Measurements from ENCODE around the gene RAB15.

Gene RAB15

GRCh38 chr14:64971943-64972791 is at the start of gene RAB15:
TSS of gene RAB15 (minus strand) at chr14:64972336. CDS start at chr14:64972076, 260 bp downstream.
- in situ Hi-C loops (cut with MboI; ENCODE audit: low sequenced_read_pairs) = no loop called here

GRCh38 chr14:65019944-65020566 is 47.9 kb upstream of the RAB15 start:
- in situ Hi-C loops (cut with MboI; ENCODE audit: low sequenced_read_pairs) = no loop called here

- in situ Hi-C loops (cut with MboI; ENCODE audit: low sequenced_read_pairs) = no loop called here
These were observed 44.3 kb upstream of the RAB15 start for GRCh38 chr14:65016471-65016870.

- in situ Hi-C loops (cut with MboI; ENCODE audit: low sequenced_read_pairs) = no loop called here
These were observed 43.3 kb upstream of the RAB15 start for GRCh38 chr14:65015391-65015790.

GRCh38 chr14:65012353-65012752 is 40.2 kb upstream of the RAB15 start:
- in situ Hi-C loops (cut with MboI; ENCODE audit: low sequenced_read_pairs) = no loop called here

GRCh38 chr14:65011538-65011937 is 39.4 kb upstream of the RAB15 start:
- in situ Hi-C loops (cut with MboI; ENCODE audit: low sequenced_read_pairs) = no loop called here

DNA sequence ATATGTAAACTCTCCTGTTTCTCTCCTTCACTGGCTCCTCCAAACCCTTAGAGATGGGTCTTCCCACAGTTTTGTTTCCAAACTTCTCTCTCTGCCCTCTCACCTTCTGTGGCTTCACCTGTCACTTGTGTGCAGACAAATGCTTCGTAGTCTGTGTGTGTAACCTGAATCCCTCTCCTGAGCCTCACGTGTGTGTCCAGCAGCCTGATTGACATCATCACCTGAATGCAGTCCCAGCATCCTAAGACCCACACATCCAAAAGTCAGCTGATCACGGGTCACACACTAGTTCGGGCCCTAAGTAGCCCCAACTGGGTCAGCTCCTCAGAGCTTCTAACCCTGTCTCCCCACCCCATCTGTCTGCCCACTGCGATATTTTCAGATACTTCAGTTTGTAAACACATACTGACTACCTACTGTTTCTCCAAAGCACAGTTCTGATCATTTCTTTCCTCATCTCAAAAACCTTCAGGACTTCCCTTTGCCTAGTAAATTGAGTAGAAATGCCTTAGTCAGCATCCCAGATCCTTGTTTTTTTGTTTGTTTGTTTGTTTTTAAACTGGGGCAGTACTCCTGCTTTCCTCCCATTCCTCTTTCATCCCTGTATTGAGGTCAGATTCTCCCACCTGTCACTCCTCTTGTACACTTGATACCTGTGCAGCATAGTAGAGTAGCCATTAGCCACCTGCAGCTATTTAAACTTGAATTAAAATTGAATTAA is 38.2 kb upstream of the RAB15 start:
- in situ Hi-C loops (cut with MboI; ENCODE audit: low sequenced_read_pairs) = no loop called here

DNA sequence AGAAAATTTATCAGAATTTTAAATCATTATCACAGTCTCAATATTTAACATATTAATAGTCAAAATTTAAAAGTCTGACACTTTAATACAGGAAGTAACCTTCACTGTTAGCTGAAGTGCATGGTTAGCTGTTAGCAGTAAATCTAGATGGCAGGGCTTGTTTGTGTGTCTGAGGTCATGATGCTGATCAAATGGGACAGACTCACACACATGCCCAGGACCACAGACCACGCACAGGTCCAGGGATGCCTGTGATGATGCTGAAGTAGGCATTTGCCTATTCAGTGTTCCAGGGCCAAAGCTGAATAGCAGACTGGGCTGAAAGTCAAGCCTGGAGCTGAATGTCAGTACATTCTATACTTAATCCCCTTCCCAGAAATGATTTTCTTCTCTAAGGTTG is 35.1 kb upstream of the RAB15 start:
- in situ Hi-C loops (cut with MboI; ENCODE audit: low sequenced_read_pairs) = no loop called here

DNA sequence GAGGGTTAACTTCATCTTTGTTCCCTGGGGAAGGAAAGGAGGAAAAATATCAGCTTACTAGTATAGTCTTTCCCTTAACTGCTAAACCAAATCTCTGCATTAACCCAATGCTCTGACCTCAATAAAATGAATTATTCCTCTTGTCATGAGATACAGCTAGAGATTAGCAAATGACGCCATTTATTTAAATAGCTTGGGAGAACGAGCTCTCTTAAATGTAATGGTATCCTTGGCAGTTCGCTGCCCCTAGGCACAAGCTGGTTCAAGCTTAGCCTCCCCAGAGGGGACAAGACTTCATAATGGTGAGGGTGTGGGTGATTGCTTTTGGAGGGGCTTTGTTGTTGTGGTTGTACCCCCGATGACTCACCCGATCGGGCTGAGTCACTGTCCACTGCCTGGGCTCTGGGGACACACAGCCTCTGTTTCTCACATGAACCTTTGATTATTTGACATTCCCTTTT is 34.2 kb upstream of the RAB15 start:
- in situ Hi-C loops (cut with MboI; ENCODE audit: low sequenced_read_pairs) = no loop called here

- in situ Hi-C loops (cut with MboI; ENCODE audit: low sequenced_read_pairs) = no loop called here
These were observed 31.3 kb upstream of the RAB15 start for GRCh38 chr14:65003394-65003793.

DNA sequence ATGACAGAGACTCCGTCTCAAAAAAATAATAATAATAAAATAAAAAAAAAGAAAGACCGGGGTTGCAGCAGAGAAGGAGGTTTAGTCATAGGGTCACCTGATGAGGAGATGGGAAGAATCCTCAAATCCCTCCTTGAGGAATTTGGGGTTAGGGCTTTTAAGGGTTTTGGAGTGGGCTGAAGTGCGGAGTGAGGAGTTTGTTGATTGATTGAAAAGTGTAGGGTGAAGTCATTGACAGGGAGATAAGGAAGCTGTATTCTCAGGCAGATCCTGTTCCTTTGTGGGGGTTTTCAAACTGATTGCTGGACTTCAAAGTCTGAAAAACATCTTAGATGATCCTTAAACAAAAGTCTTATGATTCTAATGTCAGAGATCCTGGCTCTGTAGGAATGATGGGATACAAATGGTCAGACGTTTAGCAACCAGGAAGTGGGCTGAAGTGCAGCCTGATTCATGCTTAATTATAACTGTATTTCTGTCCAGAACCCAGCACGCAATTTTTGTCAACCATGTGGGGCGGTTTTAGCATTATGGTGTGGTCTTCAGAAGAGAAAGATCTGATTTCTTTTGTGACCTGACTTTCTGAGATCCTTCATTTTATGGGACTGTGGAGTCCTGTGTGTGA is 30.6 kb upstream of the RAB15 start:
- in situ Hi-C loops (cut with MboI; ENCODE audit: low sequenced_read_pairs) = no loop called here

- in situ Hi-C loops (cut with MboI; ENCODE audit: low sequenced_read_pairs) = no loop called here
These were observed 29.6 kb upstream of the RAB15 start for GRCh38 chr14:65001723-65002122.

DNA sequence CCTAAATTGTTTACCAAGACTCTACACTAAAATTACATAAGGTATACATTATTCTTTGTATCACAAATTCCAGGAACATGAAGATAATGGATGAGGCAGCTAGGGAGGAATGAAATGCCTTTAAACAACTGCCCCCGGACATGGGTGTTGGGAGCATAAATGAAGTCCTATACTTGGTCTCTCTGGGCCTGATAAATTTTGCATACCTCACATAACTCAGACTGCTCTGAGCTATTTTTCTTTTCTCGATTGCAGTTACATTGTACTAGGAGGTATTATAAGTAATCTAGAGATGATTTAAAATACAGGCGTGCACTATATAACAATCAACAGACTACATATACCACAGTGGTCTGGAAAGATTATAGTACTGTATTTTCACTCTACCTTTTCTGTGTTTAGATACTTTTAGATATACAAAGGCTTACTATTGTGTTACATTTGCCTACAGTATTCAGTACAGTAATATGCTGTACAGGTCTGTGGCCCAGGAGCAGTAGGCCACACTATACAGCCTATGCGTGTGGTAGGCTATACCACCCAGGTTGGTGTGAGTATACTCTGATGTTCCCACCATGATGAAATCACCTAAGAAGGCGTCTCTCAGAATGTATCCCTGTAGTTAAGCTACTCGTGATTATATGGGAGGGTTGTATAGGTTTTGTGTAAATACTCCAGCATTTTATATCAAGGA is 28.9 kb upstream of the RAB15 start:
- in situ Hi-C loops (cut with MboI; ENCODE audit: low sequenced_read_pairs) = no loop called here

GRCh38 chr14:64998455-64998931 is 26.4 kb upstream of the RAB15 start:
- in situ Hi-C loops (cut with MboI; ENCODE audit: low sequenced_read_pairs) = no loop called here

DNA sequence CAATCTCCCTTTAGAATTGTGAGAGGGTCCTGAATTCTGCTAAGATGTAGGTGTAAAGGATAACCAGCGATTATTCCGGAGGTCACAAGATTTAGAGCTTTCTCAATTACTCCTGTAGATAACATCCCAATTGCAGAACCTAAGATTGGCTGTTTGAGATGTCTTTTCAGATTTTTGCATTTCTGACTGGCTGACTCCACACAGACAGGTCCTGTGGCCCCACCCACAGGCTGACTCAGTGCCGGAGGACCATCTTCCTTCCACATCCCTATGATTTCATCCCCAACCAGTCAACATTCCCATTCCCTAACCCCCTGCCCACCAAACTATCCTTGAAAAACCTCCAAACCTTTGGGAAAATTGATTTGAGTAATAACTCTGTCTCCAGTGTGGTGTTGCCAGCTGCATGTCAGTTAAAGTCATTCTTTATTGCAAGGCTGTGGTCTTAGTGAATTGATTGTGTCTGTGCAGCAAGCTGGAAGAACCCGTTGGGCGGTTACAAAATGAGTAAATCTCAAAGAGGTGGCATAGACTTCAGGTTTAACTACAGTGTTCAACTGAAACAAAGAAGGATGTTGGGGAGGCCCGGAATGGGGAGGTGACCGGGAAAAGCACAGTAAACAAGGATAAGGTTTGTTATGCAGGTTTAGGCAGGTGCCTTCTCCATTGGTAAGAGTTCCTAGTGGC is 25.1 kb upstream of the RAB15 start:
- in situ Hi-C loops (cut with MboI; ENCODE audit: low sequenced_read_pairs) = no loop called here

- in situ Hi-C loops (cut with MboI; ENCODE audit: low sequenced_read_pairs) = no loop called here
These were observed 23.2 kb upstream of the RAB15 start for GRCh38 chr14:64995291-64995690.

- in situ Hi-C loops (cut with MboI; ENCODE audit: low sequenced_read_pairs) = no loop called here
These were observed 22.4 kb upstream of the RAB15 start for GRCh38 chr14:64994540-64994939.

- in situ Hi-C loops (cut with MboI; ENCODE audit: low sequenced_read_pairs) = no loop called here
These were observed 21.3 kb upstream of the RAB15 start for GRCh38 chr14:64993266-64993930.

DNA sequence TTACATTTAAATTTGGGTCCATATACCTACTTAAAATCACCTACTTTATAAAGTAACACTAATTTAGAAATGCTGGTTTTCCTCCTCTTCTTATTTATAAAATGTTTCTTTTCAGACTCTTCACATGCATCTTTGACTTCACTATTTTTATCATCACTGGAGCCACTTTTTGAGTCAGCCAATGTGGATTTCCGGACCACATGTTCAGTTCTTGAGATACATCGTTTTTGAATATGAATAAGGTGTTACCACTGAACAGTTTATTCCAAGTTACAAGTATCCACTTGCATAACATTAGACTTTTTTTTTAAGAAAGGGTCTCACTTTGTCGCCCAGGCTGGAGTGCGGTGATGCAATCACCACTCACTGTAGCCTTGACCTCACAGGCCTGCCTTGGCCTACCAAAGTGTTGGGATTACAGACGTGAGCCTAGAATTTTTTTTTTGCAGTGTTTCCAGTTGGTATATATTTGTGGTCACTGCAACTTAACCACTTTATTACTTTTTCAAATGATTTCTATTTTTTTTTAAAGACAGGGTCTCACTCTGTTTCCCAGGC is 20.3 kb upstream of the RAB15 start:
- in situ Hi-C loops (cut with MboI; ENCODE audit: low sequenced_read_pairs) = no loop called here

Data from HL-60/S4 (cell line).